Measurements from ENCODE around the gene HHIPL1.

HHIPL1 gene

DNA sequence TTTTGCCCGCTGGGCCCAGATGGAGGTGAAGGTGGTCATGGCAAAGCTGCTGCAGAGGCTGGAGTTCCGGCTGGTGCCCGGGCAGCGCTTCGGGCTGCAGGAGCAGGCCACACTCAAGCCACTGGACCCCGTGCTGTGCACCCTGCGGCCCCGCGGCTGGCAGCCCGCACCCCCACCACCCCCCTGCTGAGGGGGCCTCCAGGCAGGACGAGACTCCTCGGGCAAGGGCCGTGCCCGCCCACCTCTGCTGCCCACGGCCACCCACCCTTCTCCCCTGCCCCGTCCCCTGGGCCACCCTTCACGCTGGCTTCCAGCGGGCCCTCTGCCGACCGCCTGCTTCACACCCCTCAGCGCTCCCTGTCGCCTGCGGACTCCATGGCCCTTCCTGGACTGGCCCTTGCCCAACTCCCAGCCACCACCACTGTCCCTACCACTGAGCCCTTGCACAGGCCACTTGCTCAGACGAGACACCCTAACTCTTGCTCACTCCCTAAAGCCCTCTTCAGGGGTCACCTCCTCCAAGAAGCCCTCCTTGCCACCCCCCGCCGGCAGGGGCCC, 81.7 kb downstream of the HHIPL1 start:
- H3F3A ChIP-seq (ENCODE audit: insufficient read depth): no peaks in the 10 kb centered on the region
- H3K9me3 ChIP-seq (ENCODE audit: insufficient read depth, low read length): no peaks in the 10 kb centered on the region
- no peak overlapping the region for H3K9ac ChIP-seq (ENCODE audit: low read length)
- no peaks in the 10 kb centered on the region for H3K36me3 ChIP-seq (ENCODE audit: low read length)
- no peak overlapping the region for H3K27ac ChIP-seq (ENCODE audit: low read depth, low read length)
- no peak overlapping the region for H3K4me3 ChIP-seq (ENCODE audit: insufficient read depth, low read length, poor library complexity, severe bottlenecking)
- no peak overlapping the region for H2AFZ ChIP-seq (ENCODE audit: low read depth, low read length, severe bottlenecking)
- H3K27me3 ChIP-seq (ENCODE audit: low read length): no peaks in the 10 kb centered on the region
- no peak overlapping the region for H3K4me2 ChIP-seq (ENCODE audit: low read depth, low read length, poor library complexity, severe bottlenecking)
- no peaks in the 10 kb centered on the region for H4K20me1 ChIP-seq (ENCODE audit: low read depth, low read length)
- TF ChIP-seq, protein P1, sequence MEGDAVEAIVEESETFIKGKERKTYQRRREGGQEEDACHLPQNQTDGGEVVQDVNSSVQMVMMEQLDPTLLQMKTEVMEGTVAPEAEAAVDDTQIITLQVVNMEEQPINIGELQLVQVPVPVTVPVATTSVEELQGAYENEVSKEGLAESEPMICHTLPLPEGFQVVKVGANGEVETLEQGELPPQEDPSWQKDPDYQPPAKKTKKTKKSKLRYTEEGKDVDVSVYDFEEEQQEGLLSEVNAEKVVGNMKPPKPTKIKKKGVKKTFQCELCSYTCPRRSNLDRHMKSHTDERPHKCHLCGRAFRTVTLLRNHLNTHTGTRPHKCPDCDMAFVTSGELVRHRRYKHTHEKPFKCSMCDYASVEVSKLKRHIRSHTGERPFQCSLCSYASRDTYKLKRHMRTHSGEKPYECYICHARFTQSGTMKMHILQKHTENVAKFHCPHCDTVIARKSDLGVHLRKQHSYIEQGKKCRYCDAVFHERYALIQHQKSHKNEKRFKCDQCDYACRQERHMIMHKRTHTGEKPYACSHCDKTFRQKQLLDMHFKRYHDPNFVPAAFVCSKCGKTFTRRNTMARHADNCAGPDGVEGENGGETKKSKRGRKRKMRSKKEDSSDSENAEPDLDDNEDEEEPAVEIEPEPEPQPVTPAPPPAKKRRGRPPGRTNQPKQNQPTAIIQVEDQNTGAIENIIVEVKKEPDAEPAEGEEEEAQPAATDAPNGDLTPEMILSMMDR (IDR thresholded peaks at IDR 0.05; ENCODE audit: insufficient read depth, low read length, poor library complexity, severe bottlenecking): no peak
- no peak for TF ChIP-seq EZH2phosphoT487 (conservative IDR thresholded peaks at IDR 0.05; ENCODE audit: low read length)
- H3K9me2 ChIP-seq (replicated peaks; ENCODE audit: insufficient read depth, low read length): no peaks in the 10 kb centered on the region
- no peaks in the 10 kb centered on the region for H3K79me2 ChIP-seq (ENCODE audit: insufficient read depth, low read length)

DNA sequence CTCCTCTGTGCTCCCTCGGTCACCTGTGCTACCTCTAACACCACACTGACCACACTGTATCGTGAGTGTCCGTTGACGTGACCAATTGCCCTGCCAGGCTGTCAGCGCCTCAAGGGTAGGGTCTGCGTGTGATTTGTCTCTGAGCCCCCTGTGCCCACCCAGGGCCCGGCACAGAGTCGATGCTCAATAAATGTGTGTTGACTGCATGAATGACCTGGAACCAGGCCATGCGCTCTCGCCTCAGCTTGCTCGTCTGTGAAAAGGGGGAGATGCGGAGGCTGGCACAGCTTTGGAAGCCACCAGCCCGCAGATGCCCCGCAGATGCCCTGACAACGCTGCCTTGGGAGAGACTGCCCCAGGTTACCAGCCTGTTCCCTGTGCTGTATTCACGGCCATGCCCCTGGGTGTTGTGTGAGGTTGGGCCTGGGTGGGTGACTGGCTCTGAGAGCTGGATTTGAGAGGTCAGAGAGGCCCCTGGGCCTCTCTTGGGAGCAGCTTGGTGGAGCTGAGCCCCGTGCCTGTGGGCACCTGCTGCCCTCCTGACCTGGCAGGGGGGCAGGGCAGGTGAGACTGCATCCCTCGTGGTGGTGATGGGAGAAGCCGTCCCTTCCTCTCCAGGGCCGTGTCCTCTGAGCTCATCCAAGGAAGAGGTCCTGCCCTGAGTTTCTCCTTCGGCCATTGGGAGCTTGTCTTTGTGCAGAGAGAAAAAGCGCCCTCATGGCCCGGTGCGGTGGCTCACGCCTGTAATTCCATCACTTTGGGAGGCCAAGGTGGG, 82.4 kb downstream of the HHIPL1 start:
- Histone ChIP-seq H3K9me2 (replicated peaks; ENCODE audit: insufficient read depth, low read length) (no peaks in the 10 kb centered on the region), H4K20me1 (ENCODE audit: low read depth, low read length) (no peaks in the 10 kb centered on the region), H3K4me2 (ENCODE audit: low read depth, low read length, poor library complexity, severe bottlenecking) (no peak overlapping the region), H3F3A (ENCODE audit: insufficient read depth) (no peaks in the 10 kb centered on the region), H3K9ac (ENCODE audit: low read length) (no peak overlapping the region), H3K27ac (ENCODE audit: low read depth, low read length) (no peak overlapping the region), H3K79me2 (ENCODE audit: insufficient read depth, low read length) (no peaks in the 10 kb centered on the region), H3K4me3 (ENCODE audit: insufficient read depth, low read length, poor library complexity, severe bottlenecking) (no peak overlapping the region), H2AFZ (ENCODE audit: low read depth, low read length, severe bottlenecking) (no peak overlapping the region), H3K27me3 (ENCODE audit: low read length) (no peaks in the 10 kb centered on the region), H3K36me3 (ENCODE audit: low read length) (no peaks in the 10 kb centered on the region), H3K9me3 (ENCODE audit: insufficient read depth, low read length) (no peaks in the 10 kb centered on the region)
- TF ChIP-seq, protein P1 (IDR thresholded peaks at IDR 0.05; ENCODE audit: insufficient read depth, low read length, poor library complexity, severe bottlenecking): no peak
- TF ChIP-seq EZH2phosphoT487 (conservative IDR thresholded peaks at IDR 0.05; ENCODE audit: low read length): no peak

DNA sequence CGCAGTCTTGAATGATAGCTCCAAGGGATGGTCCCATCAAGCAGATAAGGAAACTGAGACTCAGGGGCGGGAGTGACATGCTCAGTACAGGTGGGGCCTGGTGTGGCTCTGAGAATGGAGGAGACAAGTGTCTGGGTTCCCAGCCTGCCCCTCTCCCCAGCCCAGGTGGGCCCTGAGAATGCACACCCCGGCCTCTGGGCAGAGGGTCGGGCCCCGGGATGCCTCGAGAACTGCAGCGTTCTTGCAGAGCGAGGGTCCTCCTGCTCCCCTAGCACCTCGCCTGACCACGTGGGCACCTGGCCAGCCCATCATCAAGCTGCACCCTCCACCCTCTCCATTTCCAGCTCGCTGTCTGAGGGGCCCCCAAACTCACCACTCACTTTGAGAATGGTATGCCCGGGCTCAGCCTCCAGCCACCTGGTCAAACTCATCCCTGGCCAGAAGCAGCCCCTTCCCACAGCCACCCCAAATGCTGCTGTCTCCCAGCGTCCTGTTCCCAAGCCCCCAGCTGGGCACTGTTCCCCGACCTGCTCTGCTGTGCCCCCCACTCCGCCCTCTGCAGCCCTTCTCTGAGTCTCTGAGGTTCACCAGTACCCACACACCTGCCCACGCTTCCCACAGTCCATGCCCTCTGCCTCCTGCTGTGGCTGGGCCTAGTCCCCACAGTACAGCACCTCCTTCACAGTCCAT, 83.4 kb downstream of the HHIPL1 start:
- Histone ChIP-seq H3K4me2 (ENCODE audit: low read depth, low read length, poor library complexity, severe bottlenecking) (no peak overlapping the region), H3K27me3 (ENCODE audit: low read length) (no peaks in the 10 kb centered on the region), H3K9ac (ENCODE audit: low read length) (no peak overlapping the region), H4K20me1 (ENCODE audit: low read depth, low read length) (no peaks in the 10 kb centered on the region), H3K9me3 (ENCODE audit: insufficient read depth, low read length) (no peaks in the 10 kb centered on the region), H3K27ac (ENCODE audit: low read depth, low read length) (no peak overlapping the region), H3K4me3 (ENCODE audit: insufficient read depth, low read length, poor library complexity, severe bottlenecking) (no peak overlapping the region), H2AFZ (ENCODE audit: low read depth, low read length, severe bottlenecking) (no peak overlapping the region), H3K79me2 (ENCODE audit: insufficient read depth, low read length) (no peaks in the 10 kb centered on the region), H3K36me3 (ENCODE audit: low read length) (no peaks in the 10 kb centered on the region), H3F3A (ENCODE audit: insufficient read depth) (no peaks in the 10 kb centered on the region), H3K9me2 (replicated peaks; ENCODE audit: insufficient read depth, low read length) (no peaks in the 10 kb centered on the region)
- TF ChIP-seq EZH2phosphoT487 (conservative IDR thresholded peaks at IDR 0.05; ENCODE audit: low read length): no peak
- TF ChIP-seq, protein P1 (IDR thresholded peaks at IDR 0.05; ENCODE audit: insufficient read depth, low read length, poor library complexity, severe bottlenecking): no peak
